HT-29 (cell line): ENCODE data around the gene TFCP2. TPM values are rescaled to one million over a fixed set of nuclear protein-coding genes. Genes with fewer than 3 reads are reported as not detected.

Source experiments
- small RNA-seq: library from RNA; depleted of rRNA; stranded (forward); fragments of <200 nt; gene quantifications from one replicate; pipeline ENCODE3, GENCODE V24; 2014
- total RNA-seq: library from RNA; depleted of rRNA; stranded (reverse); fragments of >200 nt; shearing (Covaris generic); gene quantifications from 2 replicates; pipeline ENCODE4 v1.2.3, GENCODE V29; 2014; rRNA removed

The TFCP2 gene
- total RNA-seq, 1 experiment from 2014 or later, result 8.4 TPM

Small RNA genes lying within 50 kb of the gene (small RNA-seq; reads per million reads assigned to genes)
- gene RF00019 (not detected), gene RNU6-199P (not detected)

Other genes with a start within 250 kb of the TFCP2 start
- gene HIGD1C, start 220.6 kb downstream of the TFCP2 start, total RNA-seq, result not detected in 2 replicates
- 20.1 and 42.9 TPM in 2 replicates for gene SLC11A2, start 146.8 kb downstream of the TFCP2 start, total RNA-seq
- gene LETMD1, start 124.8 kb downstream of the TFCP2 start, total RNA-seq, result 36.8 and 47.1 TPM in 2 replicates
- 4.3 and 6.3 TPM in 2 replicates for gene CSRNP2, start 89.5 kb downstream of the TFCP2 start, total RNA-seq
- gene POU6F1, start 44.9 kb upstream of the TFCP2 start, total RNA-seq, result 0.05 TPM in 1 of 2 replicates, not detected in the other
- 174 and 187 TPM in 2 replicates for gene DAZAP2, start 65.7 kb upstream of the TFCP2 start, total RNA-seq
- gene SMAGP, start 97.3 kb upstream of the TFCP2 start, total RNA-seq, result 93.2 and 125 TPM in 2 replicates
- gene BIN2, start 151.0 kb upstream of the TFCP2 start, total RNA-seq, result 0.42 and 0.56 TPM in 2 replicates
- not detected in 2 replicates for gene CELA1, start 173.5 kb upstream of the TFCP2 start, total RNA-seq
- gene GALNT6, start 218.3 kb upstream of the TFCP2 start, total RNA-seq, result 6.1 and 16.3 TPM in 2 replicates